Naive thymus-derived CD4-positive, alpha-beta T cell (primary cell): ENCODE measurements around the gene SPAG5. TPM values are rescaled to one million over a fixed set of nuclear protein-coding genes. Genes with fewer than 3 reads are reported as not detected.

Experiments
- ATAC-seq: fragments of 150-1000 bp; cut with Tn5 transposase; 2 replicates; pipeline ENCODE4 v1.10.0; 2021; ENCODE audit warnings: mild to moderate bottlenecking, moderate library complexity
- CTCF ChIA-PET: fragments of 350-600 bp; sonication (Branson Sonifier 250); formaldehyde crosslinking; loops from one replicate; lab custom pipeline; 2021; ENCODE audit warnings: antibody characterized with exemption; lab: Charles Lee
- POLR2A ChIA-PET: fragments of 350-600 bp; sonication (Branson Sonifier 250); formaldehyde crosslinking; loops from one replicate; lab custom pipeline; 2021; ENCODE audit warnings: antibody characterized with exemption, inconsistent platforms; lab: Charles Lee
- DNase-seq, 9 donors: peaks; one replicate each; pipeline versions ENCODE4 v3.0.0 to v3.0.0-alpha.2; 2020 to 2022; ENCODE audit warnings: mixed read lengths in 1 of 9
- H3K27ac ChIP-seq: one replicate; pipeline ENCODE4 v1.7.0; 2013; ENCODE audit warnings: mild to moderate bottlenecking, low read depth, low read length, moderate library complexity
- H3K27me3 ChIP-seq, 2 donors: one replicate each; pipeline ENCODE4 v1.7.0; 2013; ENCODE audit warnings: low read length in 2 of 2, mild to moderate bottlenecking in 2 of 2, moderate library complexity in 2 of 2; ENCODE audit not compliant: control insufficient read depth in 2 of 2, insufficient read depth in 2 of 2
- H3K36me3 ChIP-seq, 3 experiments: 1 replicate in 2 of 3; 2 replicates in 1 of 3; pipeline ENCODE4 v1.7.0; 2013; ENCODE audit warnings: low read length in 3 of 3, mild to moderate bottlenecking in 3 of 3, moderate library complexity in 1 of 3; ENCODE audit not compliant: insufficient read depth in 3 of 3, control insufficient read depth in 2 of 3
- H3K4me1 ChIP-seq, 2 donors: one replicate each; pipeline ENCODE4 v1.7.0; 2013; ENCODE audit warnings: low read length in 2 of 2, mild to moderate bottlenecking in 2 of 2, moderate library complexity in 1 of 2; ENCODE audit not compliant: control insufficient read depth in 2 of 2, insufficient read depth in 2 of 2
- H3K4me3 ChIP-seq: 2 replicates; pipeline ENCODE4 v1.7.0; 2013; ENCODE audit warnings: mild to moderate bottlenecking, low read length
- H3K9me3 ChIP-seq, 3 experiments: 1 replicate in 2 of 3; 2 replicates in 1 of 3; pipeline ENCODE4 v1.7.0; 2013; ENCODE audit warnings: low read length in 3 of 3; ENCODE audit not compliant: control insufficient read depth in 2 of 3
- H3K27ac Mint-ChIP-seq, 9 donors: one replicate each; pipeline ENCODE4 v1.8.0; 2020 to 2022; ENCODE audit warnings: mixed read lengths in 9 of 9, mild to moderate bottlenecking in 8 of 9, moderate library complexity in 5 of 9, inconsistent platforms in 2 of 9
- H3K27me3 Mint-ChIP-seq, 5 donors: one replicate each; pipeline ENCODE4 v1.8.0; 2021 to 2022; ENCODE audit warnings: mixed read lengths in 5 of 5, mild to moderate bottlenecking in 1 of 5
- H3K36me3 Mint-ChIP-seq, 5 donors: one replicate each; pipeline ENCODE4 v1.8.0; 2020 to 2022; ENCODE audit warnings: mixed read lengths in 5 of 5, mild to moderate bottlenecking in 3 of 5, inconsistent platforms in 1 of 5
- H3K4me1 Mint-ChIP-seq, 7 donors: one replicate each; pipeline ENCODE4 v1.8.0; 2020 to 2022; ENCODE audit warnings: mixed read lengths in 7 of 7, mild to moderate bottlenecking in 3 of 7, inconsistent platforms in 1 of 7
- H3K4me3 Mint-ChIP-seq, 10 donors: one replicate each; pipeline ENCODE4 v1.8.0; 2020 to 2022; ENCODE audit warnings: mild to moderate bottlenecking in 10 of 10, mixed read lengths in 10 of 10, moderate library complexity in 6 of 10, inconsistent platforms in 2 of 10
- H3K9me3 Mint-ChIP-seq, 11 donors: one replicate each; pipeline ENCODE4 v1.8.0; 2020 to 2022; ENCODE audit warnings: mixed read lengths in 11 of 11, mild to moderate bottlenecking in 4 of 11, inconsistent platforms in 1 of 11, moderate library complexity in 1 of 11
- intact Hi-C, 2 donors: fragments of 100-400 bp; cut with micrococcal nuclease; formaldehyde crosslinking; loops; one replicate each; pipeline ENCODE4 v1.15.1; 2023
- polyA plus RNA-seq, 2 donors: library from polyadenylated mRNA; unstranded; fragments of 300-500 nt; fragmentation: Illumina TruSeq; gene quantifications; one replicate each; pipeline ENCODE4 v1.2.3, GENCODE V29; 2021
- total RNA-seq, 6 experiments: library from RNA in 5 of 6; stranded (reverse) in 5 of 6; gene quantifications; 1 replicate in 5 of 6; 2 replicates in 1 of 6; pipeline ENCODE4 v1.2.3 and lab custom pipeline; 2021 to 2026

The SPAG5 gene
- total and polyA plus RNA-seq, 7 experiments from 2014 or later, result 1.6 to 95.3 (median 11.8) TPM

DNA sequence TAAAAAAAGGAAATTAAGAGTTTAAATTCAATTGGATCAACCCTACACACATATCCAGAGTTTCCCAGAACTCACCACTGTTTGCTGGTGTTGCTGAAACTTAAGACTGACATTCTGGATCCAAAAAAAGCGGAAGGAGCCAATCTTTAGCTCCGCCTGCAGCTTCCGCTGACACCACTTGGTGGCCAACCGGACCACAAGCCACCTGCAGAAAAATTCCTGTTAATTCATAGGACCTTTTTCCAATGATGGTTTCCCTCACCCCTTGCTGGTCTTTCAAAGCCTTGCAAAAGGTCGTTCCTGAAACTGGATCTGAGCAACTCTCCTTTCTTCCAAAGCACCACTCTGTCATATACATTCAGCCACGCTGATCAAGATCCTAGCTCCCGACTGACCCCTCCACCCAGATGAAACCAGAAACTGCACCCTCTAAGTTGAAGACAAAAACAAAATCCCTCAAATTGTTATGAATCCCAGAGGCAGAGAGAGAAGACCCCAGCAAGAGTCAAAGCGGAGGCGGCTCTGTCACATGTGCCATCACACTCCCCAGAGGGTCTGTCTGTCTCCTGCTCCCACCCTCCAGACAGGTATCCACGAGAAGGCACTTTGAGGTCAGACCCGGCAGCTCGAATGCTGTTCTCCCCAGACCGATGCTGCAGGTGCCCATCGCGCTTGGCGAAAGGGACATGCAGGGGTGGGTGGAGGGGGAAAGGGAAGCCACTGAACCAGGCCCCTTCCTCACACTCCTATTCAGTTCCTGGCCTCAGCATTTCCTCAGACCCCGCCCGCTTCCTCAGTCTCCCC, 45.4 kb upstream of the SPAG5 start:
- ATAC-seq, result no peak
- Histone ChIP-seq H3K36me3 (peaks cover 12 to 51% (median 20%) of the 10 kb centered on the region in 3 experiments), H3K27me3 (no peaks in the 10 kb centered on the region), H3K27ac (peak overlapping the region; percentile 95), H3K9me3 (no peaks in the 10 kb centered on the region), H3K4me3 (peak overlapping the region; percentile 87), H3K4me1 (peaks cover 26 to 29% of the 10 kb centered on the region in 2 donors)
- ChIA-PET POLR2A (interaction anchor here (0.6 to 5.3 kb wide), 24 partner anchors 8 to 1460 kb away, joined by 3 to 81 read pairs (median 5); partner anchors contain the start of genes ALDOC, IFT20, NEK8 and NUFIP2), CTCF (interaction anchor here (0.7 to 1.2 kb wide), 3 partner anchors 24 to 33 kb away, joined by 3 read pairs; no protein-coding TSS in a partner anchor)
- peak overlapping the region; percentile 89 to 99 (median 94) for H3K4me3 Mint-ChIP-seq
- DNase-seq, result peak in 4 of 9 donors; percentile 7 to 40 (median 10)
- no peaks in the 10 kb centered on the region for H3K27me3 Mint-ChIP-seq
- H3K9me3 Mint-ChIP-seq, result no peaks in the 10 kb centered on the region
- H3K27ac Mint-ChIP-seq, result peak overlapping the region; percentile 84 to 99 (median 93)
- H3K36me3 Mint-ChIP-seq, result peaks cover 9 to 40% (median 25%) of the 10 kb centered on the region in 5 donors
- intact Hi-C loops, result loop anchor here (1.0 to 10.0 kb wide), 6 partner anchors 45 to 749 kb away; partner anchors contain the start of genes ERAL1 (in 1 of the 2), IFT20 (in 1 of the 2), LYRM9 (in 1 of the 2) and NEK8 (in 1 of the 2)
- peaks cover 33 to 60% (median 41%) of the 10 kb centered on the region in 7 donors for H3K4me1 Mint-ChIP-seq

DNA sequence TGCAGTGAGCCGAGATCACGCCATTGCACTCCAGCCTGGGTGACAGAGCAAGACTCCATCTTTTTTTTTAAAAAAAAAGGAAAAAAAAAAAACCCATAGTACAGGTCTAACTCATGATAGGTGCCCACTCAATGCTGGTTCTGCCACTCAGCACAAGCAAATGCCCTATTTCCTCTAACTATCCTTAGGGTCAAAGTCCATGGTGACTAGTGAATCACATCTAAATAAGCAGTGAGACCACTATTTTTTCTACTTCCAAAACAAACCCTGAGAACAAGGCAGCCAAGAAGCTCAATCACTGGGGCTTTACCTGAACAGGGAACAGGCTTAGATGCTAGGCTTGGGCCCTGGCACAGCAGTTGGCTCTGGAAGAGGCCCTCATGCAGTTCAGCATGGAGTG, 42.8 kb upstream of the SPAG5 start:
- Histone ChIP-seq H3K27ac (no peak overlapping the region), H3K36me3 (peaks cover 23 to 67% (median 33%) of the 10 kb centered on the region in 3 experiments), H3K9me3 (no peaks in the 10 kb centered on the region), H3K27me3 (no peaks in the 10 kb centered on the region), H3K4me1 (peaks cover 24 to 27% of the 10 kb centered on the region in 2 donors), H3K4me3 (no peak overlapping the region)
- H3K27me3 Mint-ChIP-seq, result no peaks in the 10 kb centered on the region
- ChIA-PET POLR2A (interaction anchor here (0.7 to 1.8 kb wide), 3 partner anchors 18 to 65 kb away, joined by 3 to 4 read pairs (median 4); partner anchors contain the start of genes ALDOC, SDF2 and SUPT6H), CTCF (interaction anchor here (1.2 to 1.4 kb wide), 3 partner anchors 34 to 312 kb away, joined by 3 to 8 read pairs (median 4); no protein-coding TSS in a partner anchor)
- H3K4me3 Mint-ChIP-seq, result peak overlapping the region in 2 of 10 donors; percentile 26 to 29
- intact Hi-C loops, result loop anchor here in 1 of 2 donors (10.0 kb wide), 3 partner anchors 213 to 747 kb away; partner anchors contain the start of genes ERAL1, IFT20, LYRM9 and TNFAIP1
- H3K27ac Mint-ChIP-seq, result peak overlapping the region in 3 of 9 donors; percentile 8 to 36 (median 14)
- peaks cover 31 to 60% (median 47%) of the 10 kb centered on the region in 7 donors for H3K4me1 Mint-ChIP-seq
- no peak for DNase-seq
- no peak for ATAC-seq
- no peaks in the 10 kb centered on the region for H3K9me3 Mint-ChIP-seq
- peaks cover 23 to 49% (median 35%) of the 10 kb centered on the region in 5 donors for H3K36me3 Mint-ChIP-seq

DNA sequence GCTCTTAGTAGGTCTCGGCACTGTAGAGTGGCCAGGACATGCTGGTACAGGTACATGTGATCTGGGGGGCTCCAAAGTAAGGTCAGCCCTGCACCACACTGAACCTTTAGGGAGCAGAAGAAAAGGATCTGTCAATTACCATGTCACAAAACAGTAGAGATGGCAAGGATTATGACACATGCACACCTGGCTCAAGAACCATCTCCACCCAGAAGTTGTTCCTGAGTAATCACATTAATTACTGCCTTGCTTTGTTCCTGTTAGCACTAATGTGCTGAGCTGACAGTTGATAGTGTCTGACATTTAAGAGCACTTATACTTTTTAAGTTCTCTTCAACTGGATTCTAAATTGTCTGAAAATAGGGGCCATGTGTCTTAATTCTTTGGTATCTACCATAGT, 36.7 kb upstream of the SPAG5 start:
- H3K9me3 ChIP-seq, result no peaks in the 10 kb centered on the region
- Mint-ChIP-seq H3K36me3 (peaks cover 26 to 82% (median 46%) of the 10 kb centered on the region in 5 donors), H3K4me1 (peaks cover 15 to 49% (median 37%) of the 10 kb centered on the region in 7 donors), H3K27ac (no peak overlapping the region), H3K9me3 (no peaks in the 10 kb centered on the region), H3K27me3 (no peaks in the 10 kb centered on the region), H3K4me3 (no peak overlapping the region)
- H3K27me3 ChIP-seq, result no peaks in the 10 kb centered on the region
- ATAC-seq, result no peak
- no peak overlapping the region for H3K4me3 ChIP-seq
- no peak for DNase-seq
- intact Hi-C loops, result no loop called here
- no peak overlapping the region for H3K27ac ChIP-seq
- no peaks in the 10 kb centered on the region for H3K4me1 ChIP-seq
- CTCF ChIA-PET, result no interaction called here
- peaks cover 47 to 97% (median 60%) of the 10 kb centered on the region in 3 experiments for H3K36me3 ChIP-seq
- POLR2A ChIA-PET, result interaction anchor here (1.0 kb wide), 1 partner anchor 33 kb away, joined by 4 read pairs; no protein-coding TSS in a partner anchor

GRCh38 chr17:28634206-28634865, 35.5 kb upstream of the SPAG5 start:
- Histone ChIP-seq H3K4me3 (no peak overlapping the region), H3K36me3 (peaks cover 43 to 97% (median 51%) of the 10 kb centered on the region in 3 experiments), H3K27me3 (no peaks in the 10 kb centered on the region), H3K4me1 (no peaks in the 10 kb centered on the region), H3K9me3 (no peaks in the 10 kb centered on the region), H3K27ac (no peak overlapping the region)
- Mint-ChIP-seq H3K27me3 (no peaks in the 10 kb centered on the region), H3K27ac (peak overlapping the region in 2 of 9 donors; percentile 25 to 34), H3K36me3 (peaks cover 23 to 73% (median 38%) of the 10 kb centered on the region in 5 donors), H3K4me3 (no peak overlapping the region), H3K9me3 (no peaks in the 10 kb centered on the region), H3K4me1 (peaks cover 15 to 44% (median 34%) of the 10 kb centered on the region in 7 donors)
- intact Hi-C loops, result no loop called here
- no peak for DNase-seq
- ATAC-seq, result no peak
- POLR2A ChIA-PET, result interaction anchor here (0.9 to 1.5 kb wide), 4 partner anchors 9 to 36 kb away, joined by 3 to 7 read pairs (median 4); partner anchors contain the start of gene BLTP2
- CTCF ChIA-PET, result interaction anchor here (0.5 to 1.1 kb wide), 3 partner anchors 16 to 33 kb away, joined by 3 read pairs; no protein-coding TSS in a partner anchor

DNA sequence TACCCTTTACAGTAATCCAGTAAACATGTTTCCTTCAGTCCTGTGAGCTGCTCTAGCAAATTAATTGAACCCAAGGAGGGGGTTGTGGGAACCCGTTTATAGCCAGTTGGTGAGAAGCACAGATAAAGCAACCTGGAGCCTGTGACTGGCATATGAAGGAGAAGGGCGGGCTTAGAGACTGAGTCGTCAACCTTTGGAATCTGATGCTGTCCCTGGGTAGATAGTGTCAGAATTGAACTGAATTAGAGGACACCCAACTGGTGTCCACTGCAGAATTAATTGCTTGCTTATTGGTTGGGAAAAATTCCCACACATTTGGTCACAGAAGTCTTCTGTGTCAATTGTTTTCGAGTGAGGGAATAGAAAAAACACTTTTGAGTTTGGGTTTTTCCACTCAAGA, 28.0 kb upstream of the SPAG5 start:
- H3K9me3 ChIP-seq, result no peaks in the 10 kb centered on the region
- ChIA-PET POLR2A (no interaction called here), CTCF (no interaction called here)
- peaks cover 0 to 5% (median 4%) of the 10 kb centered on the region in 7 donors for H3K4me1 Mint-ChIP-seq
- H3K4me1 ChIP-seq, result no peaks in the 10 kb centered on the region
- ATAC-seq (no peak), DNase-seq (no peak)
- intact Hi-C loops, result no loop called here
- peaks cover 13 to 50% (median 26%) of the 10 kb centered on the region in 5 donors for H3K36me3 Mint-ChIP-seq
- H3K27ac Mint-ChIP-seq, result peak overlapping the region in 1 of 9 donors; percentile 58
- no peak overlapping the region for H3K4me3 ChIP-seq
- H3K36me3 ChIP-seq, result peaks cover 16 to 89% (median 41%) of the 10 kb centered on the region in 3 experiments
- no peak overlapping the region for H3K27ac ChIP-seq
- no peaks in the 10 kb centered on the region for H3K27me3 ChIP-seq
- no peaks in the 10 kb centered on the region for H3K9me3 Mint-ChIP-seq
- no peak overlapping the region for H3K4me3 Mint-ChIP-seq
- H3K27me3 Mint-ChIP-seq, result no peaks in the 10 kb centered on the region

DNA sequence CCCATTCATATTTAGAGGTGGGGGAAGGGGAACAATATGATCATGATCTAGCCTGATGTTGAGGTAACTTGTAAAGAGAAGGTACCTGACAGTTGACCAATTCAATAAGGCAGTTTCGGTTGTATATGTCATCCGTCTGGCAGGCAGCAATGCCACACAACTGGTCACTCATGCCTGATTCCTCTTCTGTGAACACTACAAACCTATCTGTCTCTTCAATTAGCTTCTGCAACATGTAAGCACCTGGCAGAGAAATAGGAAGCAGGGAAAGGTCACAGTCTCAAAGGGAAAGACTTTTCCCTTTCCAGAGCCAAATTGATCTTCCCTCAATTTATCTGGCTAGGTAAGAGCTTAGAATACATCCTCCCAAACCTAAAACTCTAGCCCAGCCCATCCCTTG, 25.3 kb upstream of the SPAG5 start:
- Histone ChIP-seq H3K9me3 (no peaks in the 10 kb centered on the region), H3K4me1 (no peaks in the 10 kb centered on the region), H3K27me3 (no peaks in the 10 kb centered on the region), H3K36me3 (peaks cover 19 to 93% (median 54%) of the 10 kb centered on the region in 3 experiments), H3K27ac (no peak overlapping the region), H3K4me3 (no peak overlapping the region)
- no peak overlapping the region for H3K27ac Mint-ChIP-seq
- POLR2A ChIA-PET, result interaction anchor here (1.2 kb wide), 1 partner anchor 18 kb away, joined by 4 read pairs; no protein-coding TSS in a partner anchor
- no peak overlapping the region for H3K4me3 Mint-ChIP-seq
- no peaks in the 10 kb centered on the region for H3K9me3 Mint-ChIP-seq
- CTCF ChIA-PET, result no interaction called here
- H3K36me3 Mint-ChIP-seq, result peaks cover 17 to 66% (median 32%) of the 10 kb centered on the region in 5 donors
- H3K4me1 Mint-ChIP-seq, result peaks cover 0 to 5% (median 4%) of the 10 kb centered on the region in 7 donors
- DNase-seq (no peak), ATAC-seq (no peak)
- no peaks in the 10 kb centered on the region for H3K27me3 Mint-ChIP-seq
- intact Hi-C loops, result no loop called here
